CD4-positive, alpha-beta T cell treated with Interleukin-6 at 100 ng/mL for 8 hours (primary cell): ENCODE measurements around the gene ABCA12.
"Not testable (repeated sequence)": the region's sequence is repeated elsewhere in the genome, so short reads cannot be mapped to it uniquely, and the experiment has no call there.

Experiments
- DNase-seq: peaks from one replicate; pipeline ENCODE4 v3.0.0-alpha.2; 2020; ENCODE audit warnings: mixed read lengths, low spot score

The ABCA12 gene

GRCh38 chr2:215138479-215138878 is at the start of gene ABCA12:
ABCA12 (minus strand) TSS chr2:215138626; CDS start chr2:215138208, 418 bp downstream.
- DNase-seq = no peak

DNA sequence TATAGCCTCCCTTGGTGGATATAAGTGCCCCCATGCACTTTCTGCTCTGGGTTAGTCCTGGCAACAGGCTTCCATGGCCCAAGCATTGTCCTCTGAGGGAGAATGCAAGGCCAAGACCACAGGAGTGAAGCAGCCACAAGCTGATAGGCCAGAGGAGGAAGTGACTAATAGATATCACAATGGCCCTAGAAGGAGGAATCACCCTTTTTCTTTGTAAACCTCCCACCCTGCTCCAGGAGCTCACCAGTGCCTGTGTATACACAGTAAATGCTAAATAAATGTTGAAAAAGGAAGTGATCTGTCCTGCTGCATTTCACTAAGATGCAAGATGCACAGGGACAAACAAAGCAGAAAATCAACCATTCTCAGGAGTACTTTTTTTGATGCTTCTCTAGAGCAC is 49.7 kb upstream of the ABCA12 start:
- no peak for DNase-seq

DNA sequence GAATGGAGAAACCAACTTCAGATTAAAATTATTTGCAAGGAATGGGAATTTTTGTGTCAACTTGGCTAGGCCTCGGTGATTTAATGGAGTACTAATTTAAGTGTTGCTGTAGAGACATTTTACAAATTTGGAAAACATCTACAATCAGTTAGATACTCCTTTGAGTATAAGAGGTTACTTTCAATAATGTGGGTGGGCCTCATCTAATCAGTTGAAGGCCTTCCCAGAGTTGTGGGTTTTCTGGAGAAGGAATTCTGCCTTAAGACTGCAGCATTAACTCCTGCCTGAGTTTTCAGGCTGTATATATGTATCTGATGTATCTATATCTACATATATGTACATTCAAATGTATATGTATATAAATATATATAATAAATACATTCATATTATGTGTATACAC is 47.6 kb upstream of the ABCA12 start:
- no peak for DNase-seq

DNA sequence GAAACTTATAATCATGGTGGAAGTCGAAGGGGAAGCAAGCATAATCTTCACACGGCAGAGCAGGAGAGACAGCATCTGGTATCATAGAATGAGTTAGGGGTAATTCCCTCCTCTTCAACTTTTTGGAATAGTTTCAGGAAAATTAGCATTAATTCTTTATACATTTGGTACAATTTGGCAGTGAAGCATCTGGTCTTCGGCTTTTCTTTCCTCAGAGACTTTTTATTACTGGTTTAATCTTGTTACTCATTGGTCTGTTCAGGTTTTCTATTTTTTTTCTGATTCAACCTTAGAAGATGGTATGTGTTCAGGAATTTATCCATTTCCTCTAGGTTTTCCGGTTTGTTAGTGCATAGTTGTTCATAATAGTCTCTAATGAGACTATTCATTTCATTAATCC is 39.7 kb upstream of the ABCA12 start:
- no peak for DNase-seq

DNA sequence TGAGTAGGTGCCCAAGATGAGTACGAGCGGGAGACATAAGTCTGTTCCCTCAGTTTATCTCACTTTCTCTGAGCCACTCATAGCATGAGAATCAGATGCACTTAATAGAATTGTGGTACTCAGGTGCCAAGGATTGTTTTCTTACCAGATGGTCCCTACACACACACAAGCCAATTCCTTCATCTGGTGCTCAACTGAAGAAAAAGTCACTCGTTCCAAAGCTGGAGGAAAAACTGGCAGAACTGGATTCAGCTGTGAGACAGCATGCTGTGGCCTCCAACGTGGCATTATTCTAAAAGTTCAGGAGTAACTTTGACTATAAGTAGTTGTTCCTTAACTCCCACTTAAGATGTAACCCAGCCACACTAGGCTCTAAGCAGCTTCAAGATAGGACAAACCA is 33.4 kb upstream of the ABCA12 start:
- DNase-seq = no peak

DNA sequence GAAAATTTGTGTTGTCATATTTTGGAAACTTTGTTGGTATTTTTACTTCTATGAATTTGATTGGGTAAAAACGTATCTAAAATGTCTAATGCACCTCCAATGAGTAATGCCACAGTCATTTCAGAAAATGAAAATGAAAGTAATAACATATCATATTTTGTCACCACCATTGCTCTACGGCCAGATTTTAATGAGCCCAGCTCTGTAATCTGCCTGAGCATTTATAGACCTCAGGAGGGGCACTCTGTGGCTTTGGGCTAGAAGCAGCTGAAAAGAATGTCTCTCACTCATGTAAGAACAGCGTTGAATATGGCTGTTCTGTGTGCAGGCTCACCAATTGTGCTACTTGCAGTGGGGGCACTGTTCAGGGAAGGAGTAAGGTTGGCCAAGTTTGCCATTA is 32.7 kb upstream of the ABCA12 start:
- DNase-seq = no peak

- not testable (repeated sequence) for DNase-seq
Measured at GRCh38 chr2:215166505-215166904, 28.1 kb upstream of the ABCA12 start.

DNA sequence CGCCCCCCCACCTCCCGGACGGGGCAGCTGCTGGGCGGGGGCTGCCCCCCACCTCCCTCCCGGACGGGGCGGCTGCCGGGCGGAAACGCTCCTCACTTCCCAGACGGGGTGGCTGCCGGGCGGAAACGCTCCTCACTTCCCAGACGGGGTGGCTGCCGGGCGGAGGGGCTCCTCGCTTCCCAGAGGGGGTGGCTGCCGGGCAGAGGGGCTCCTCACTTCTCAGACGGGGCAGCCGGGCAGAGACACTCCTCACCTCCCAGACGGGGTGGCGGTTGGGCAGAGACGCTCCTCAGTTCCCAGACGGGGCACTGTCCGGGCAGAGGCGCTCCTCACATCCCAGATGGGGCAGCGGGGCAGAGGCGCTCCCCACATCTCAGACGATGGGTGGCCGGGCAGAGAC is 24.9 kb upstream of the ABCA12 start:
- not testable (repeated sequence) for DNase-seq

DNA sequence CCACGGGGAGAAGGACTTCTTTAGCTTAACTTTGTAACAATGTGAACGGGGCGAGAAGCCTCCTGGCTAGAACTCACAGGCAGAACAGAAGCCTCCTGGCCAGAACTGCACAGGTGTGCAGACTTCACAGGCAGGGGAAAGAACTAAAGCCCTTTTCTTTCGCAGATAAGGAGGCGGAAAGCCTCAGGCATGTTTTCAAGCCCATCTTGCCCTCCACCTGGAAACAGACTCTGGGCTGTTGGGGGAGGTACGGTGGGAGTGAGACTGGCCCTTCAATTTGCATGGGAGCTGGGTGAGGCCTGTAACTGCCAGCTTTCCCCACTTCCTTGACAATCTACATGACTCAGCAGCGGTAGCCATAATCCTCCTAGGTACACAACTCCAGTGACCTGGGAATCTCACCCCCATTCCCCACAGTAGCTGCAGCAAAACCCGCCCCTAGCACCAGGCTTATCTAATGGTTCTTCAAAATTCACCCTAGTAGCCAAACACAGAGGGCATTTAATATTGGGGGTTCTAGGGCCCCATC is 22.9 kb upstream of the ABCA12 start:
- no peak for DNase-seq

- no peak for DNase-seq
Measured at GRCh38 chr2:215160081-215160480, 21.7 kb upstream of the ABCA12 start.

DNA sequence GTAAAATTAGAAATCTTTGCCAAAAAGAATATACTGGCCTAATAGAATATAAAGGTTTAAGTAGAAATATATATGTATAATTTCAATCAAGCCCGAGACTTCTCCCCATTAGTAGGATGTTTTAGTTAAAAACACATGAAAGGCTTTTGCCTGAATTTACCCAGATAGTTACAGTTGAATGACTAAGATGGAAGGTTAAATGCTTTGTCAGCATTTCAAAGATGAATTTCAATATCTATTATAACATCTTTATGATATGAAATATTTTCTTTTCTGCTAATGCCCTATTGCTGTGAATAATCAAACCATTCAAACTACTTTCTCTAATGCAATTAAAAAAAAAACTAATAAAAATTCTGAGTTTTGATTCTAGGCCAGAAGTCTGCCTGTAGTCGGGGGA is 18.0 kb upstream of the ABCA12 start:
- DNase-seq = no peak

DNA sequence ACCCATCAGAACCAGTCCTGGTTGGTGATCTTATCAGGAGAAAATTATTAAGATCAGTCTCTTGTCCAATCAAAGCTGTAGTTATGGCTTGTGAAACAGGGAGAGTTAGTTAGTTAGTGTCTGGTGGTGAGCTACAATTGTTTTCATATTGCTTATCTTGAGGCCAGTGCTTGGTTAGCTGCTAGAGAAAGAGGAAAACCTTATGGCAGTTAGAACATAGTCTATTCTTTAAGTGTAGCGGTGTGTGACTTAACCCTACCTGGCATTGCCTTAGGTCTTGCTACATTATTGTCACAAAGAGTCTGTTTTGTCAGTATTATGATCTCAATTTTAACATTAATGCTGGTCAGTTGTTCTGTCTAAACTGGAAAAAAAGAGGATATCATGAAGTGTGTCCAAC is 11.5 kb upstream of the ABCA12 start:
- DNase-seq = no peak

DNA sequence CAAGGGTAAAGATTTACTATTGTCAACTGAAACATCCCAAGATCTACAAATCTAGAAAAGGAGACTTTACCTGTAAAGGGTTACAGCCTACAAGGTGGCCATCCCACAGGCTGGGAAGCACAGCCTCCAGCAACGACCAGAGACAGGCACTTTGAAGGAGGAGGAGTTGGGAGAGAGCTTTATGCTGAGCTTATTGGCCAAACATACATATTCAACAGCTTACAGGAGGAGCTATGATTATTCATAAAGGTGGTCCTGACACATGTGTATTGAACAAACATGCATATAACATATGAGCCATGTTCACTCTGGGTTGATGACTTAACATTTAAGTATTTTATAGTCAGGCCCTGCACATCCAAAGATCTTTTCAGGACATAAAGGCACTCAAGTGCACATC is 11.1 kb upstream of the ABCA12 start:
- no peak for DNase-seq

DNA sequence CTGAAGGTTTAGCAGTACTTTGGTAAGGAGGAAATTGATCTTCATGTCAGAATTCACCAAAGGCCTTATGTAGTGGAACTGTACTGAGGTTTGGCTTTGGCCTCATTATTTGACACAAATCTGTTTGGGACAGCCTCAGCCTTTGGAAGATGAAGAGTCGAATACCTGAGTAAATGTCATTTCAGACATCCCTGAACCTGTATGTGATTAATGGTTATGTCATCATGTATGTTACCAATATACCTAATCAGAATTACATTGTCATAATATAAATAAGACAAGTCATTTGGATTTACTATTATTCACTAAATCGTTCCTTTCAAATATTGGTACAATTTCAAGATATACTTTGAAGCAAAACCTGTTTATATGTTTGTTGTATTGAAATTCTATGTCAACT is 10.6 kb upstream of the ABCA12 start:
- DNase-seq = no peak

DNA sequence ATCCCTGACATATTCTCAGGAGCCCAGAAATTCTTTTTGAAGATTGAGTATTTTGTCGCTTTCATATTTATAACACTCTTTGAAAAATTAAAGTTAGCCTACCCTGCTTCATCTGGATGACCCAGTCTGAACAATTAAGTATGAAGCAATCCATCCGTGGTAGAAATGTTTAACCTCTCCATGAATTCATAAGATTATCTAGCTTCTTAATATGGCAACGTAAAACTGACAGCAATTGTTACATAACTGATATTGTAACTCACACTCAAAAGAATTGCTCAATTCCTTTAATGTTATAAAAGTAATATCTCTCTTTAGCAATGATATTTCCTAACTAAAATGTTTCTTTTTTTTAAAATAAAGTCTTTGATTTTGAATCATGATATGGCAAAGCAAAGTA is 7.2 kb upstream of the ABCA12 start:
- no peak for DNase-seq

DNA sequence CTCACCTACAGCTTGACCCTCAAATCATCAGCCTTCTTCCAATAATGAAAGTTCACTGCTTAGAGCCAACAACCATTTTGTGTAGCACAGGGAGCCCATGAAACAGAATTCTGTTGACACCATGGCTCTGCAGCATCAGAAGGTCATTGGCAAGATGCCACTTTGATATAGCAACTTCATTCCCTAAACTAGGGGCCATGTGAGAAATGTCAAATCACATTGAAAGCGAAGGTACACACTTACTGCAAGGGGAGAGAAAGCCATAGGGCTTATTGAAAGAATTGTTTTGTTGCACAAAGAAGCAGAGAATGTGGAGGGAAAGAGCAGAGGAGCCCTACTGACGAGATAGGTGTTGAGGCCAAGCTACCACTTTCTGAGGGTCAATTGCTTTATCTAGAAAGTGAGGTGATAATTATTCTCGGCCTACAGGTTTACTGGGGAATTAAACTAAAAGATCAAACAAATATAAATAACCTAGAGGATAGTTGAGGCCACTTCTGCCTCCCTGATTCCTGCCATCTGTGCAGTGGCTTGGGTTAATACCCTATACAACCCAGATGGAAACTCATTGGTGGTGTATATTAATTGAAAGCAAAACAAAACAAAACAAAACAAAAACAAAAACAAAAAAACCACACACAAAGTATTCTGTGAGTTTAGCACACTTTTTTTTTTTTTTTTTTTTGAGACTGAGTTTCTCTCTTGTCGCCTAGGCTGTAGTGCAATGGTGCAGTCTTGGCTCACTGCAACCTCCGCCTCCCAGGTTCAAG is 5.9 kb upstream of the ABCA12 start:
- DNase-seq = no peak

GRCh38 chr2:215143458-215143857 is 5.0 kb upstream of the ABCA12 start:
- no peak for DNase-seq

GRCh38 chr2:215141706-215142105 is 3.3 kb upstream of the ABCA12 start:
- DNase-seq = no peak

DNA sequence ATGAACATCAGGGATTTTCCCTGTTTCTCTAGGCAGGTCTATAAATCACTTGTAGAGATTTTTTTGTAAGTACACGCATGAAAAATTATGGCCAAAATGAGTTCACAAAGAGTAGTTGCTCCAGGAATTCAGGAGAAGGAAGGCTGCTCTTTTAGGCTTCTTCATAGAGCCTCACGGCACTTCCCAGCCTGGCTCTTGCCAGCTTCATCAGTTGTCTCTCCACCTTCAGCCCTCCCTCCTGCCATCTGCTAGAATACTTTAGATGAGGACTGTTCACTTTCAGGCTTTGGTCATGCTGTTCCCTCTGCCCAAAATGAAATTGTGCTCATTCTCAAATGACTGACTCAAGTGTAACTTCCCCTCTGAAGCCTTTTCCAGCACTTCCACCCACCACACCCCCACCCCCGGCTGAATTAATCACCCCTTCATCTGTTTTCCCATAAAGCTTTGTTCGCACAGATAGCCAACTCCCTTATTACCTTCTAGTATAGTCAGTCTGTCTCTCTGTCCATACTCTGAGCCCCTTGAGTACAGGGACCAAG is 1.8 kb upstream of the ABCA12 start:
- DNase-seq = no peak

GRCh38 chr2:215137741-215138340 is 585 bp downstream of the ABCA12 start:
- no peak for DNase-seq

DNA sequence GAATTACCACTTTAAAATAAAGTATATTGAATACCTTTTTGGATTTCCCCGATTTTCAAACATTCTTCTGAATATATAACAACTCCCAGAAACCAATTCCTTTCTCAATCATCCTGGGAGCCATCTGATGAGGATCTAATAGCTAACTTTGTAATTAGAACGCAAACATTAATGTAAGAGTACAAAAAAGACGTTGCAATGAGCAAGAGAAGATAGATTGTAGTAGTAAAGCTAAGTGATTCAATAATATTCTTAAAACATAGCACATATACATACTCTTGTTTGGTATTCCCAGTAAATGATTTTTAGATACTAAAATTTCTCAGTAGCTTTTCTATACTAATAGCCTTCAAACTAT is 1.1 kb downstream of the ABCA12 start:
- no peak for DNase-seq

- no peak for DNase-seq
Measured at GRCh38 chr2:215136669-215137328, 1.6 kb downstream of the ABCA12 start.

DNA sequence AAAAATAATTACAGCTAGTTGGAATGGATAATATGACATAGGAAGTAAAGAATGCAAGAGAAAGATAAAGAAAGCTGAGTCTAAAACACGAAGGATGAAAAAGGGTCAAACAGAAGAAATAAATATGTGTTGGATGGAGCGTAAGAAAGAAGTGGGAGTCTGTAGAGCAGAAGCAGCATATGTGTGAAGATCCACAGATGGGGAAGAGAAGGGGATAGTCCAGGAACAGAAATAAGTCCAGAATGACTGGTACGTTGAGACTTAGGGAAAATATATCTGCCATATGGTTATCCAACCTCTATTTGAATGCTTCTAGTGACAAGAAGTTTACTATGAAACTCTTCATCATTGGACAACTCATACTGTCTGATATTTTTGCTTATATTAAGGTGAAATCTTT is 18.0 kb downstream of the ABCA12 start:
- DNase-seq = no peak
